H9 (cell line): ENCODE data around the gene NANOS2. TPM values are rescaled to one million over a fixed set of nuclear protein-coding genes. Genes with fewer than 3 reads are reported as not detected.

Source experiments
- DNase-seq: peaks from one replicate; pipeline ENCODE4 v3.0.0-alpha.2; 2017
- H2AFZ ChIP-seq: one replicate; pipeline ENCODE4 v1.6.1; 2013; ENCODE audit warnings: mild to moderate bottlenecking, low read length, control low read depth, moderate library complexity
- H2AK5ac ChIP-seq: 2 replicates; pipeline ENCODE4 v1.6.1; 2013; ENCODE audit warnings: low read length, control low read depth, mixed read lengths; ENCODE audit not compliant: insufficient read length
- H2BK120ac ChIP-seq: one replicate; pipeline ENCODE4 v1.6.1; 2013; ENCODE audit warnings: low read depth, mild to moderate bottlenecking, low read length, control low read depth, inconsistent platforms; ENCODE audit not compliant: poor library complexity, severe bottlenecking
- H2BK12ac ChIP-seq: 2 replicates; pipeline ENCODE4 v1.6.1; 2013; ENCODE audit warnings: low read length, control low read depth, mixed read lengths, low read depth; ENCODE audit not compliant: insufficient read length
- H2BK15ac ChIP-seq: 2 replicates; pipeline ENCODE4 v1.6.1; 2013; ENCODE audit warnings: low read depth, low read length, control low read depth
- H2BK20ac ChIP-seq: one replicate; pipeline ENCODE4 v1.6.1; 2013; ENCODE audit warnings: low read depth, mild to moderate bottlenecking, low read length, control low read depth, inconsistent platforms; ENCODE audit not compliant: poor library complexity, severe bottlenecking
- H2BK5ac ChIP-seq: 2 replicates; pipeline ENCODE4 v1.6.1; 2013; ENCODE audit warnings: low read length, control low read depth, mixed read lengths; ENCODE audit not compliant: insufficient read length
- H3K14ac ChIP-seq: 2 replicates; pipeline ENCODE4 v1.6.1; 2013; ENCODE audit warnings: low read length, control low read depth; ENCODE audit not compliant: insufficient read depth
- H3K18ac ChIP-seq: 2 replicates; pipeline ENCODE4 v1.6.1; 2013; ENCODE audit warnings: low read depth, mild to moderate bottlenecking, mixed read lengths, low read length, control low read depth; ENCODE audit not compliant: insufficient read length
- H3K23ac ChIP-seq: 2 replicates; pipeline ENCODE4 v1.6.1; 2013; ENCODE audit warnings: low read length, control low read depth, mixed read lengths, low read depth; ENCODE audit not compliant: insufficient read length
- H3K23me2 ChIP-seq: 2 replicates; pipeline ENCODE4 v1.6.1; 2013; ENCODE audit warnings: low read depth, mild to moderate bottlenecking, mixed read lengths, low read length, control low read depth; ENCODE audit not compliant: insufficient read length, poor library complexity, severe bottlenecking
- H3K27ac ChIP-seq: 2 replicates; pipeline ENCODE4 v1.5.1; 2013; ENCODE audit warnings: low read length, control low read depth, mixed read lengths, low read depth; ENCODE audit not compliant: insufficient read length
- H3K27me3 ChIP-seq: 2 replicates; pipeline ENCODE4 v1.6.1; 2013; ENCODE audit warnings: low read length, control low read depth, inconsistent platforms; ENCODE audit not compliant: insufficient read depth
- H3K4ac ChIP-seq: 2 replicates; pipeline ENCODE4 v1.6.1; 2013; ENCODE audit warnings: low read depth, mild to moderate bottlenecking, control low read depth, inconsistent platforms, low read length, moderate library complexity
- H3K4me1 ChIP-seq: 2 replicates; pipeline ENCODE4 v1.6.1; 2013; ENCODE audit warnings: low read length, control low read depth, inconsistent platforms; ENCODE audit not compliant: insufficient read depth
- H3K4me2 ChIP-seq: 2 replicates; pipeline ENCODE4 v1.6.1; 2013; ENCODE audit warnings: low read length, control low read depth, mixed read lengths; ENCODE audit not compliant: insufficient read length, insufficient read depth
- H3K56ac ChIP-seq: 2 replicates; pipeline ENCODE4 v1.6.1; 2013; ENCODE audit warnings: low read depth, mild to moderate bottlenecking, mixed read lengths, low read length, control low read depth; ENCODE audit not compliant: insufficient read length
- H3K79me1 ChIP-seq: 2 replicates; pipeline ENCODE4 v1.6.1; 2013; ENCODE audit warnings: low read depth, mild to moderate bottlenecking, moderate library complexity, low read length, control low read depth, inconsistent platforms; ENCODE audit not compliant: insufficient read depth, poor library complexity, severe bottlenecking
- H3K79me2 ChIP-seq: 2 replicates; pipeline ENCODE4 v1.6.1; 2013; ENCODE audit warnings: low read length, control low read depth, inconsistent platforms; ENCODE audit not compliant: insufficient read depth
- H3K9ac ChIP-seq: 2 replicates; pipeline ENCODE4 v1.6.1; 2013; ENCODE audit warnings: low read length, control low read depth, mixed read lengths; ENCODE audit not compliant: insufficient read length; ENCODE audit errors: extremely low read depth
- H3K9me3 ChIP-seq: one replicate; pipeline ENCODE4 v1.6.1; 2013; ENCODE audit warnings: low read depth, low read length, inconsistent platforms; ENCODE audit not compliant: control insufficient read depth
- H3T11ph ChIP-seq: one replicate; pipeline ENCODE4 v1.6.1; 2013; ENCODE audit warnings: mild to moderate bottlenecking, low read length, control low read depth, inconsistent platforms
- H4K20me1 ChIP-seq: one replicate; pipeline ENCODE4 v1.6.1; 2013; ENCODE audit not compliant: control insufficient read depth, insufficient read length, insufficient read depth
- H4K5ac ChIP-seq: 2 replicates; pipeline ENCODE4 v1.6.1; 2013; ENCODE audit warnings: low read depth, mild to moderate bottlenecking, mixed read lengths, low read length, control low read depth; ENCODE audit not compliant: insufficient read length
- H4K8ac ChIP-seq: replicated peaks from 2 replicates; pipeline ENCODE4 v1.6.1; 2013; ENCODE audit warnings: low read length, control low read depth, mixed read lengths, low read depth; ENCODE audit not compliant: insufficient read length
- H4K91ac ChIP-seq: 2 replicates; pipeline ENCODE4 v1.6.1; 2013; ENCODE audit warnings: low read depth, mild to moderate bottlenecking, moderate library complexity, mixed read lengths, low read length, control low read depth; ENCODE audit not compliant: insufficient read length
- H3K27ac Mint-ChIP-seq, 3 experiments: 2 replicates in 2 of 3; 3 replicates in 1 of 3; pipeline ENCODE4 v1.8.0; 2020 to 2021; ENCODE audit warnings: mixed read lengths in 3 of 3, mild to moderate bottlenecking in 1 of 3, moderate library complexity in 1 of 3
- H3K27me3 Mint-ChIP-seq: 2 replicates; pipeline ENCODE4 v1.8.0; 2021; ENCODE audit warnings: low read depth, mild to moderate bottlenecking, moderate library complexity, mixed read lengths
- H3K36me3 Mint-ChIP-seq, 3 experiments: 2 replicates in 2 of 3; 3 replicates in 1 of 3; pipeline ENCODE4 v1.8.0; 2020 to 2021; ENCODE audit warnings: low read depth in 3 of 3, mixed read lengths in 3 of 3; ENCODE audit not compliant: insufficient read depth in 1 of 3
- H3K4me1 Mint-ChIP-seq, 2 experiments: 2 replicates each; pipeline ENCODE4 v1.8.0; 2020; ENCODE audit warnings: mixed read lengths in 2 of 2
- H3K4me3 Mint-ChIP-seq, 2 experiments: 2 replicates in 1 of 2; 3 replicates in 1 of 2; pipeline ENCODE4 v1.8.0; 2020 to 2021; ENCODE audit warnings: mild to moderate bottlenecking in 2 of 2, mixed read lengths in 2 of 2, moderate library complexity in 1 of 2
- H3K9me3 Mint-ChIP-seq, 2 experiments: 2 replicates in 1 of 2; 3 replicates in 1 of 2; pipeline ENCODE4 v1.8.0; 2020; ENCODE audit warnings: mild to moderate bottlenecking in 2 of 2, mixed read lengths in 2 of 2, moderate library complexity in 1 of 2
- CTCF ChIP-seq: fragments of 200-600 bp; sonication (generic); conservative IDR thresholded peaks from 3 replicates; pipeline ENCODE4 v1.8.0; 2021; ENCODE audit warnings: antibody characterized with exemption, mild to moderate bottlenecking
- WGBS: extraction: QIAGEN DNeasy Blood & Tissue Kit; methylation state at CpG from one replicate; pipeline ENCODE4 v1.1.7; 2013; ENCODE audit warnings: missing lambda C conversion rate, low lambda C conversion rate, mixed read lengths; ENCODE audit not compliant: insufficient read length; ENCODE audit errors: extremely low coverage; 5-methylcytosine and 5-hydroxymethylcytosine counted together
- total RNA-seq: library from RNA; stranded (reverse); gene quantifications from 2 replicates; pipeline ENCODE4 v1.2.1, GENCODE V29; 2021

NANOS2 gene
- total RNA-seq, 1 experiment from 2014 or later = not detected

- H3K79me1 ChIP-seq = no peaks in the 10 kb centered on the region
- H3T11ph ChIP-seq = no peak overlapping the region
- H2BK5ac ChIP-seq = no peak overlapping the region
- H3K23ac ChIP-seq = no peak overlapping the region
- no peak overlapping the region; a peak in 1 of 7 replicates for H3K27ac Mint-ChIP-seq
- H3K9ac ChIP-seq = no peak overlapping the region
- no peak overlapping the region for H3K27ac ChIP-seq
- no CpG with 5 or more reads among the region's 8 CpGs for WGBS
- no peak overlapping the region for H4K5ac ChIP-seq
- H3K56ac ChIP-seq = no peak overlapping the region
- H3K79me2 ChIP-seq = no peaks in the 10 kb centered on the region
- no peak overlapping the region for H2AFZ ChIP-seq
- no peak overlapping the region for H2BK20ac ChIP-seq
- no peak overlapping the region for H2BK15ac ChIP-seq
- H3K23me2 ChIP-seq = no peaks in the 10 kb centered on the region
- H3K4me3 Mint-ChIP-seq = no peak overlapping the region; a peak in 2 of 5 replicates
- no peak overlapping the region for H3K18ac ChIP-seq
- H3K36me3 Mint-ChIP-seq = no peaks in the 10 kb centered on the region
- no peak overlapping the region for H2BK12ac ChIP-seq
- no peaks in the 10 kb centered on the region for H3K27me3 ChIP-seq
- H3K4me1 ChIP-seq = no peaks in the 10 kb centered on the region; the same call in 1 of the 2 replicates
- no peak overlapping the region for H3K14ac ChIP-seq
- peaks cover 2% of the 10 kb centered on the region for H3K27me3 Mint-ChIP-seq
- no peak overlapping the region for H2AK5ac ChIP-seq
- no peak overlapping the region for H4K8ac ChIP-seq
- peaks cover 0 to 5% of the 10 kb centered on the region in 2 experiments; a peak in 2 of 4 replicates for H3K4me1 Mint-ChIP-seq
- no peak overlapping the region for H3K4me2 ChIP-seq
- no peak overlapping the region for H4K91ac ChIP-seq
- H3K9me3 Mint-ChIP-seq = no peaks in the 10 kb centered on the region
- no peaks in the 10 kb centered on the region for H3K9me3 ChIP-seq
- no peak for TF ChIP-seq CTCF
- H2BK120ac ChIP-seq = no peak overlapping the region
- no peak for DNase-seq
- H4K20me1 ChIP-seq = no peaks in the 10 kb centered on the region
- H3K4ac ChIP-seq = no peak overlapping the region
Observed at GRCh38 chr19:45911291-45911690, 3.3 kb downstream of the NANOS2 start.
